Liver (tissue), 9 donors: ENCODE data around the gene FRZB. TPM values are rescaled to one million over a fixed set of nuclear protein-coding genes. Genes with fewer than 3 reads are reported as not detected.

Experiments used
- DNase-seq: peaks from one replicate; pipeline ENCODE4 v3.0.0-alpha.2; 2017; ENCODE audit warnings: low spot score
- H3K27ac ChIP-seq, 2 donors: one replicate each; pipeline ENCODE4 v1.7.0; 2013; ENCODE audit warnings: inconsistent platforms in 2 of 2, low read length in 2 of 2, control low read depth in 1 of 2, low read depth in 1 of 2, mild to moderate bottlenecking in 1 of 2
- H3K27me3 ChIP-seq, 4 donors: one replicate each; pipeline versions ENCODE4 v1.6.1 to v1.7.0; 2013; ENCODE audit warnings: low read length in 3 of 4, inconsistent platforms in 1 of 4, mild to moderate bottlenecking in 1 of 4, moderate library complexity in 1 of 4; ENCODE audit not compliant: control insufficient read depth in 4 of 4, insufficient read depth in 4 of 4
- H3K36me3 ChIP-seq, 4 donors: one replicate each; pipeline versions ENCODE4 v1.6.1 to v1.7.0; 2013; ENCODE audit warnings: low read length in 3 of 4, mild to moderate bottlenecking in 3 of 4, low read depth in 1 of 4, moderate library complexity in 1 of 4; ENCODE audit not compliant: control insufficient read depth in 4 of 4, insufficient read depth in 3 of 4
- H3K4me1 ChIP-seq, 4 donors: one replicate each; pipeline versions ENCODE4 v1.6.1 to v1.7.0; 2013; ENCODE audit warnings: low read length in 3 of 4, mild to moderate bottlenecking in 3 of 4, moderate library complexity in 1 of 4; ENCODE audit not compliant: control insufficient read depth in 4 of 4, insufficient read depth in 4 of 4
- H3K4me3 ChIP-seq, 3 donors: one replicate each; pipeline versions ENCODE4 v1.6.1 to v1.7.0; 2013; ENCODE audit warnings: low read length in 3 of 3, control low read depth in 1 of 3, low read depth in 1 of 3, mild to moderate bottlenecking in 1 of 3
- H3K9ac ChIP-seq, 2 donors: one replicate each; pipeline ENCODE4 v1.7.0; 2013; ENCODE audit warnings: low read length in 2 of 2, mild to moderate bottlenecking in 2 of 2, moderate library complexity in 2 of 2, control low read depth in 1 of 2, low read depth in 1 of 2
- H3K9me3 ChIP-seq, 4 donors: one replicate each; pipeline versions ENCODE4 v1.6.1 to v1.7.0; 2013; ENCODE audit warnings: low read length in 3 of 4; ENCODE audit not compliant: control insufficient read depth in 4 of 4
- EGR1 ChIP-seq, 2 donors: IDR thresholded peaks; 2 replicates each; pipeline ENCODE4 v1.6.1; 2016 to 2018; ENCODE audit warnings: antibody characterized with exemption in 2 of 2, low read depth in 2 of 2
- FOXA1 ChIP-seq: IDR thresholded peaks from 2 replicates; pipeline ENCODE4 v1.6.1; 2016; ENCODE audit warnings: antibody characterized with exemption
- FOXA2 ChIP-seq: IDR thresholded peaks from 2 replicates; pipeline ENCODE4 v1.6.1; 2016; ENCODE audit warnings: antibody characterized with exemption
- GABPA ChIP-seq, 2 donors: IDR thresholded peaks in 1 of 2; conservative IDR thresholded peaks in 1 of 2; 2 replicates each; pipeline ENCODE4 v1.6.1; 2016; ENCODE audit warnings: antibody characterized with exemption in 2 of 2, mild to moderate bottlenecking in 1 of 2, moderate library complexity in 1 of 2
- HNF4G ChIP-seq: IDR thresholded peaks from 2 replicates; pipeline ENCODE4 v1.6.1; 2016; ENCODE audit warnings: antibody characterized with exemption
- JUND ChIP-seq, 2 donors: IDR thresholded peaks; 2 replicates each; pipeline ENCODE4 v1.6.1; 2016; ENCODE audit warnings: antibody characterized with exemption in 2 of 2
- MAX ChIP-seq: IDR thresholded peaks from 2 replicates; pipeline ENCODE4 v1.6.1; 2016; ENCODE audit warnings: antibody characterized with exemption
- NR2F2 ChIP-seq: IDR thresholded peaks from 2 replicates; pipeline ENCODE4 v1.6.1; 2016; ENCODE audit warnings: antibody characterized with exemption
- RAD21 ChIP-seq, 2 donors: IDR thresholded peaks; 2 replicates each; pipeline ENCODE4 v1.6.1; 2016; ENCODE audit warnings: antibody characterized with exemption in 2 of 2, mild to moderate bottlenecking in 2 of 2
- RXRA ChIP-seq, 2 donors: IDR thresholded peaks; 2 replicates each; pipeline ENCODE4 v1.6.1; 2017 to 2018; ENCODE audit warnings: antibody characterized with exemption in 2 of 2, mild to moderate bottlenecking in 1 of 2
- TAF1 ChIP-seq: conservative IDR thresholded peaks from 2 replicates; pipeline ENCODE4 v1.6.1; 2016; ENCODE audit warnings: antibody characterized with exemption, mild to moderate bottlenecking
- YY1 ChIP-seq: IDR thresholded peaks from 2 replicates; pipeline ENCODE4 v1.6.1; 2016; ENCODE audit warnings: antibody characterized with exemption, mild to moderate bottlenecking
- ZBTB33 ChIP-seq: IDR thresholded peaks from 2 replicates; pipeline ENCODE4 v1.6.1; 2016; ENCODE audit warnings: antibody characterized with exemption
- WGBS: extraction: QIAGEN DNeasy Blood & Tissue Kit; methylation state at CpG from one replicate; pipeline ENCODE4 v1.1.7; 2013; 5-methylcytosine and 5-hydroxymethylcytosine counted together
- polyA plus RNA-seq, 2 donors: library from polyadenylated mRNA; stranded (reverse) in 1 of 2; unstranded in 1 of 2; fragments of 200-250 nt in 1 of 2; fragments of >200 nt in 1 of 2; fragmentation: Nextera tagmentation in 1 of 2; extraction: Ambion mirVana in 1 of 2; gene quantifications; one replicate each; pipeline versions ENCODE4 v1.2.1 to v1.2.3, GENCODE V29; 2013 to 2015
- total RNA-seq, 2 donors: library from RNA; depleted of rRNA; stranded (reverse); fragments of >200 nt; gene quantifications; one replicate each; pipeline ENCODE4 v1.2.3, GENCODE V29; 2014
- TF ChIP-seq, protein P1 (sequence below): IDR thresholded peaks from 2 replicates; pipeline ENCODE4 v1.6.1; 2016; ENCODE audit warnings: antibody characterized with exemption
- TF ChIP-seq, protein P2 (sequence below): IDR thresholded peaks from 2 replicates; pipeline ENCODE4 v1.6.1; 2016; ENCODE audit warnings: antibody characterized with exemption, mild to moderate bottlenecking
- donor health status: healthy.
- donor health status: healthy.
- donor health status: healthy.
- donor health status: healthy.
- donor health status: healthy.

FRZB gene
- total and polyA plus RNA-seq, 4 donors, result 0.17 to 1.0 (median 0.54) TPM

- no peaks in the 10 kb centered on the region for H3K36me3 ChIP-seq
- no peaks in the 10 kb centered on the region for H3K4me1 ChIP-seq
These were observed 47.5 kb downstream of the FRZB start for GRCh38 chr2:182818925-182819324.

GRCh38 chr2:182818501-182818900 lies 47.9 kb downstream of the FRZB start:
- Histone ChIP-seq H3K4me1 (no peaks in the 10 kb centered on the region), H3K27me3 (no peaks in the 10 kb centered on the region), H3K9me3 (no peaks in the 10 kb centered on the region), H3K27ac (no peak overlapping the region), H3K9ac (no peak overlapping the region), H3K36me3 (no peaks in the 10 kb centered on the region), H3K4me3 (no peak overlapping the region)
- WGBS, result 87% methylated on average over 3 of the region's 3 CpGs
- DNase-seq, result no peak
- TF ChIP-seq ZBTB33 (no peak), FOXA2 (no peak), GABPA (IDR thresholded peaks at IDR 0.05 in 1 of 2, conservative IDR thresholded peaks at IDR 0.05 in 1 of 2) (no peak), RXRA (IDR thresholded peaks at IDR 0.05) (no peak), FOXA1 (no peak), RAD21 (IDR thresholded peaks at IDR 0.05) (no peak), EGR1 (IDR thresholded peaks at IDR 0.05; ENCODE audit: low read depth in 2 of 2) (no peak), TAF1 (no peak), YY1 (no peak), JUND (IDR thresholded peaks at IDR 0.05) (no peak)
- TF ChIP-seq, protein P1, sequence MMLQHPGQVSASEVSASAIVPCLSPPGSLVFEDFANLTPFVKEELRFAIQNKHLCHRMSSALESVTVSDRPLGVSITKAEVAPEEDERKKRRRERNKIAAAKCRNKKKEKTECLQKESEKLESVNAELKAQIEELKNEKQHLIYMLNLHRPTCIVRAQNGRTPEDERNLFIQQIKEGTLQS, result no peak
- TF ChIP-seq, protein P2, sequence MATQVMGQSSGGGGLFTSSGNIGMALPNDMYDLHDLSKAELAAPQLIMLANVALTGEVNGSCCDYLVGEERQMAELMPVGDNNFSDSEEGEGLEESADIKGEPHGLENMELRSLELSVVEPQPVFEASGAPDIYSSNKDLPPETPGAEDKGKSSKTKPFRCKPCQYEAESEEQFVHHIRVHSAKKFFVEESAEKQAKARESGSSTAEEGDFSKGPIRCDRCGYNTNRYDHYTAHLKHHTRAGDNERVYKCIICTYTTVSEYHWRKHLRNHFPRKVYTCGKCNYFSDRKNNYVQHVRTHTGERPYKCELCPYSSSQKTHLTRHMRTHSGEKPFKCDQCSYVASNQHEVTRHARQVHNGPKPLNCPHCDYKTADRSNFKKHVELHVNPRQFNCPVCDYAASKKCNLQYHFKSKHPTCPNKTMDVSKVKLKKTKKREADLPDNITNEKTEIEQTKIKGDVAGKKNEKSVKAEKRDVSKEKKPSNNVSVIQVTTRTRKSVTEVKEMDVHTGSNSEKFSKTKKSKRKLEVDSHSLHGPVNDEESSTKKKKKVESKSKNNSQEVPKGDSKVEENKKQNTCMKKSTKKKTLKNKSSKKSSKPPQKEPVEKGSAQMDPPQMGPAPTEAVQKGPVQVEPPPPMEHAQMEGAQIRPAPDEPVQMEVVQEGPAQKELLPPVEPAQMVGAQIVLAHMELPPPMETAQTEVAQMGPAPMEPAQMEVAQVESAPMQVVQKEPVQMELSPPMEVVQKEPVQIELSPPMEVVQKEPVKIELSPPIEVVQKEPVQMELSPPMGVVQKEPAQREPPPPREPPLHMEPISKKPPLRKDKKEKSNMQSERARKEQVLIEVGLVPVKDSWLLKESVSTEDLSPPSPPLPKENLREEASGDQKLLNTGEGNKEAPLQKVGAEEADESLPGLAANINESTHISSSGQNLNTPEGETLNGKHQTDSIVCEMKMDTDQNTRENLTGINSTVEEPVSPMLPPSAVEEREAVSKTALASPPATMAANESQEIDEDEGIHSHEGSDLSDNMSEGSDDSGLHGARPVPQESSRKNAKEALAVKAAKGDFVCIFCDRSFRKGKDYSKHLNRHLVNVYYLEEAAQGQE, result no peak

More at GRCh38 chr2:182818925-182819324, 47.5 kb downstream of the FRZB start:
- no peak for TF ChIP-seq NR2F2
- no peak for TF ChIP-seq MAX
- no peak for TF ChIP-seq ZBTB33
- TF ChIP-seq, protein P2, result no peak
- TF ChIP-seq YY1, result no peak
- TF ChIP-seq, protein P1, result no peak
- no peak for TF ChIP-seq FOXA1
- no peak for TF ChIP-seq HNF4G
- Histone ChIP-seq H3K4me3 (no peak overlapping the region), H3K9me3 (no peaks in the 10 kb centered on the region), H3K9ac (no peak overlapping the region), H3K27ac (no peak overlapping the region), H3K27me3 (no peaks in the 10 kb centered on the region)
- 87% methylated on average over 4 of the region's 4 CpGs for WGBS
- no peak for DNase-seq
